Mammary epithelial cell (primary cell): ENCODE data around the gene SURF4.

Experiments
- CTCF ChIP-seq, 2 donors: IDR thresholded peaks in 1 of 2; conservative IDR thresholded peaks in 1 of 2; 2 replicates each; pipeline ENCODE4 v1.5.1; 2011 to 2012; ENCODE audit warnings: inconsistent platforms in 2 of 2, low read length in 2 of 2, mild to moderate bottlenecking in 2 of 2, control low read depth in 1 of 2, low read depth in 1 of 2; ENCODE audit not compliant: insufficient read depth in 1 of 2; ENCODE audit errors: extremely low read depth in 1 of 2
- EZH2 ChIP-seq: IDR thresholded peaks from 2 replicates; pipeline ENCODE4 v1.6.1; 2012; ENCODE audit warnings: low read length, inconsistent platforms, borderline replicate concordance

- peak in 1 of 2 donors; percentile 17 for TF ChIP-seq CTCF (conservative IDR thresholded peaks at IDR 0.05 in 1 of 2, IDR thresholded peaks at IDR 0.05 in 1 of 2; ENCODE audit: extremely low read depth in 1 of 2, insufficient read depth in 1 of 2, low read depth in 1 of 2, low read length in 2 of 2)
- no peak for TF ChIP-seq EZH2
Observed at GRCh38 chr9:133355881-133356357, 19.9 kb downstream of the SURF4 start.
